Measurements from ENCODE around the gene TLE2. TPM values are rescaled to one million over a fixed set of nuclear protein-coding genes. Genes with fewer than 3 reads are reported as not detected.
A peak's percentile ranks its signal among the peaks of the same experiment; 100 is the strongest.

Gene TLE2
- total and polyA plus RNA-seq, 9 of the 15 experiments (the other 6 are each of a cell fraction or from before 2014, with no cell fraction given): 0.35 to 13.1 (median 6.2) TPM

DNA sequence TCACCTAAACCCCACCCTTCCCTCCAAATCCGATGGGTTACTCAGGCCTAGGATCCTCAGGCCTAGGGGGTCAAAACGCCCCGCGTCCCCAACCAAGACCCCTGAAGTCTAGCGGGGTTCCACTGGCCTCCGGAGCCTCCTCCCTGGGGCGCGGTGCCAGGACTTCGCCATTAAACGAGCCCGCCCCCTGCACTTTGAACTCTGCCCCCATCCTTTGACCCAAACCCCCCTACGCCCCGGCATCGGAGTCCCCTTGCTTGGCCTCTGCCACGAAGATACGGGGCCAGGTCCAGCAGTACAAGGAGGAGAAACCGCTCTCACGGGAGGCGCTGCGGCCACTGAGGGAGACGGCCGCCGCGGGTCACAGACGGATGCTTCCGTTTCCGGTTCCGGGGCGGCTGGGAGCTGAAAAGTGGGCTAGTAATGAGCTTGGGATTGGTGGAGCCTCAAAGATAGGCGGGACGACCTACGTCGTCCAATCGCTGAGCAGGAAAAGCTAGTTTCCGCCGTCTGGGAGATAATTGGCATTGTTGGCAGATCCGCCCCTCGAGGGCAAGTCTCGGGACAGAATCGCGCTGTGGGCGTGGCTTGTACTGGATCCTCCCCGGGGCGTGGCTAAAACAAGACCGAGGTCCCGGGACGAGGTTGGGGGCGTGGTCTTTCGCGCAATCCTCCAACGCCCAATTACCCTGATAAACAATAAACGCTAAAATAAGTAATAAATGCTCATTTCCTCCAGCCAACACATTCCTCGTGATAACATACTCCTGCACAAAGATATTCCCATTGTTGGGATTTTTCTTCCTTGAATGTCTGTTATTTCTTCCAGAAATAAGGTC lies 78.6 kb downstream of the TLE2 start (continued):
- TF ChIP-seq EGR1 (conservative IDR thresholded peaks at IDR 0.05) (peak; percentile 15), ZSCAN32 (CRISPR knock-in tag; IDR thresholded peaks at IDR 0.05) (peak; percentile 87), PPARD (CRISPR knock-in tag; IDR thresholded peaks at IDR 0.05) (no peak), FOXK2 (conservative IDR thresholded peaks at IDR 0.05 in 1 of 2, IDR thresholded peaks at IDR 0.05 in 1 of 2; ENCODE audit: low read depth in 2 of 2) (peak; percentile 57 to 87), HNRNPLL (IDR thresholded peaks at IDR 0.05; ENCODE audit: low read depth, low read length, poor library complexity, severe bottlenecking) (peak; percentile 66), SNRNP70 (optimal IDR thresholded peaks at IDR 0.05; ENCODE audit: low read depth, low read length) (no peak), POLR2G (IDR thresholded peaks at IDR 0.05; ENCODE audit: low read depth, low read length) (peak; percentile 99)
- TF ChIP-seq, protein P1, sequence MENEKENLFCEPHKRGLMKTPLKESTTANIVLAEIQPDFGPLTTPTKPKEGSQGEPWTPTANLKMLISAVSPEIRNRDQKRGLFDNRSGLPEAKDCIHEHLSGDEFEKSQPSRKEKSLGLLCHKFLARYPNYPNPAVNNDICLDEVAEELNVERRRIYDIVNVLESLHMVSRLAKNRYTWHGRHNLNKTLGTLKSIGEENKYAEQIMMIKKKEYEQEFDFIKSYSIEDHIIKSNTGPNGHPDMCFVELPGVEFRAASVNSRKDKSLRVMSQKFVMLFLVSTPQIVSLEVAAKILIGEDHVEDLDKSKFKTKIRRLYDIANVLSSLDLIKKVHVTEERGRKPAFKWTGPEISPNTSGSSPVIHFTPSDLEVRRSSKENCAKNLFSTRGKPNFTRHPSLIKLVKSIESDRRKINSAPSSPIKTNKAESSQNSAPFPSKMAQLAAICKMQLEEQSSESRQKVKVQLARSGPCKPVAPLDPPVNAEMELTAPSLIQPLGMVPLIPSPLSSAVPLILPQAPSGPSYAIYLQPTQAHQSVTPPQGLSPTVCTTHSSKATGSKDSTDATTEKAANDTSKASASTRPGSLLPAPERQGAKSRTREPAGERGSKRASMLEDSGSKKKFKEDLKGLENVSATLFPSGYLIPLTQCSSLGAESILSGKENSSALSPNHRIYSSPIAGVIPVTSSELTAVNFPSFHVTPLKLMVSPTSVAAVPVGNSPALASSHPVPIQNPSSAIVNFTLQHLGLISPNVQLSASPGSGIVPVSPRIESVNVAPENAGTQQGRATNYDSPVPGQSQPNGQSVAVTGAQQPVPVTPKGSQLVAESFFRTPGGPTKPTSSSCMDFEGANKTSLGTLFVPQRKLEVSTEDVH (IDR thresholded peaks at IDR 0.05; ENCODE audit: low read depth, partially characterized antibody): peak; percentile 75
- TF ChIP-seq, protein P2, sequence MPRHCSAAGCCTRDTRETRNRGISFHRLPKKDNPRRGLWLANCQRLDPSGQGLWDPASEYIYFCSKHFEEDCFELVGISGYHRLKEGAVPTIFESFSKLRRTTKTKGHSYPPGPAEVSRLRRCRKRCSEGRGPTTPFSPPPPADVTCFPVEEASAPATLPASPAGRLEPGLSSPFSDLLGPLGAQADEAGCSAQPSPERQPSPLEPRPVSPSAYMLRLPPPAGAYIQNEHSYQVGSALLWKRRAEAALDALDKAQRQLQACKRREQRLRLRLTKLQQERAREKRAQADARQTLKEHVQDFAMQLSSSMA (CRISPR knock-in tag; IDR thresholded peaks at IDR 0.05): peak; percentile 67; the same call in 1 of the 2 replicates
- TF ChIP-seq, protein P3, sequence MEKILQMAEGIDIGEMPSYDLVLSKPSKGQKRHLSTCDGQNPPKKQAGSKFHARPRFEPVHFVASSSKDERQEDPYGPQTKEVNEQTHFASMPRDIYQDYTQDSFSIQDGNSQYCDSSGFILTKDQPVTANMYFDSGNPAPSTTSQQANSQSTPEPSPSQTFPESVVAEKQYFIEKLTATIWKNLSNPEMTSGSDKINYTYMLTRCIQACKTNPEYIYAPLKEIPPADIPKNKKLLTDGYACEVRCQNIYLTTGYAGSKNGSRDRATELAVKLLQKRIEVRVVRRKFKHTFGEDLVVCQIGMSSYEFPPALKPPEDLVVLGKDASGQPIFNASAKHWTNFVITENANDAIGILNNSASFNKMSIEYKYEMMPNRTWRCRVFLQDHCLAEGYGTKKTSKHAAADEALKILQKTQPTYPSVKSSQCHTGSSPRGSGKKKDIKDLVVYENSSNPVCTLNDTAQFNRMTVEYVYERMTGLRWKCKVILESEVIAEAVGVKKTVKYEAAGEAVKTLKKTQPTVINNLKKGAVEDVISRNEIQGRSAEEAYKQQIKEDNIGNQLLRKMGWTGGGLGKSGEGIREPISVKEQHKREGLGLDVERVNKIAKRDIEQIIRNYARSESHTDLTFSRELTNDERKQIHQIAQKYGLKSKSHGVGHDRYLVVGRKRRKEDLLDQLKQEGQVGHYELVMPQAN (IDR thresholded peaks at IDR 0.05; ENCODE audit: borderline replicate concordance): peak; percentile 82; the same call in 1 of the 2 replicates
- TF ChIP-seq, protein P4, sequence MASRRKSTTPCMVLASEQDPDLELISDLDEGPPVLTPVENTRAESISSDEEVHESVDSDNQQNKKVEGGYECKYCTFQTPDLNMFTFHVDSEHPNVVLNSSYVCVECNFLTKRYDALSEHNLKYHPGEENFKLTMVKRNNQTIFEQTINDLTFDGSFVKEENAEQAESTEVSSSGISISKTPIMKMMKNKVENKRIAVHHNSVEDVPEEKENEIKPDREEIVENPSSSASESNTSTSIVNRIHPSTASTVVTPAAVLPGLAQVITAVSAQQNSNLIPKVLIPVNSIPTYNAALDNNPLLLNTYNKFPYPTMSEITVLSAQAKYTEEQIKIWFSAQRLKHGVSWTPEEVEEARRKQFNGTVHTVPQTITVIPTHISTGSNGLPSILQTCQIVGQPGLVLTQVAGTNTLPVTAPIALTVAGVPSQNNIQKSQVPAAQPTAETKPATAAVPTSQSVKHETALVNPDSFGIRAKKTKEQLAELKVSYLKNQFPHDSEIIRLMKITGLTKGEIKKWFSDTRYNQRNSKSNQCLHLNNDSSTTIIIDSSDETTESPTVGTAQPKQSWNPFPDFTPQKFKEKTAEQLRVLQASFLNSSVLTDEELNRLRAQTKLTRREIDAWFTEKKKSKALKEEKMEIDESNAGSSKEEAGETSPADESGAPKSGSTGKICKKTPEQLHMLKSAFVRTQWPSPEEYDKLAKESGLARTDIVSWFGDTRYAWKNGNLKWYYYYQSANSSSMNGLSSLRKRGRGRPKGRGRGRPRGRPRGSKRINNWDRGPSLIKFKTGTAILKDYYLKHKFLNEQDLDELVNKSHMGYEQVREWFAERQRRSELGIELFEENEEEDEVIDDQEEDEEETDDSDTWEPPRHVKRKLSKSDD (conservative IDR thresholded peaks at IDR 0.05; ENCODE audit: low read length): no peak
- TF ChIP-seq, protein P5, sequence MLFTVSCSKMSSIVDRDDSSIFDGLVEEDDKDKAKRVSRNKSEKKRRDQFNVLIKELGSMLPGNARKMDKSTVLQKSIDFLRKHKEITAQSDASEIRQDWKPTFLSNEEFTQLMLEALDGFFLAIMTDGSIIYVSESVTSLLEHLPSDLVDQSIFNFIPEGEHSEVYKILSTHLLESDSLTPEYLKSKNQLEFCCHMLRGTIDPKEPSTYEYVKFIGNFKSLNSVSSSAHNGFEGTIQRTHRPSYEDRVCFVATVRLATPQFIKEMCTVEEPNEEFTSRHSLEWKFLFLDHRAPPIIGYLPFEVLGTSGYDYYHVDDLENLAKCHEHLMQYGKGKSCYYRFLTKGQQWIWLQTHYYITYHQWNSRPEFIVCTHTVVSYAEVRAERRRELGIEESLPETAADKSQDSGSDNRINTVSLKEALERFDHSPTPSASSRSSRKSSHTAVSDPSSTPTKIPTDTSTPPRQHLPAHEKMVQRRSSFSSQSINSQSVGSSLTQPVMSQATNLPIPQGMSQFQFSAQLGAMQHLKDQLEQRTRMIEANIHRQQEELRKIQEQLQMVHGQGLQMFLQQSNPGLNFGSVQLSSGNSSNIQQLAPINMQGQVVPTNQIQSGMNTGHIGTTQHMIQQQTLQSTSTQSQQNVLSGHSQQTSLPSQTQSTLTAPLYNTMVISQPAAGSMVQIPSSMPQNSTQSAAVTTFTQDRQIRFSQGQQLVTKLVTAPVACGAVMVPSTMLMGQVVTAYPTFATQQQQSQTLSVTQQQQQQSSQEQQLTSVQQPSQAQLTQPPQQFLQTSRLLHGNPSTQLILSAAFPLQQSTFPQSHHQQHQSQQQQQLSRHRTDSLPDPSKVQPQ (CRISPR knock-in tag; IDR thresholded peaks at IDR 0.05; ENCODE audit: borderline replicate concordance): peak; percentile 66; the same call in 1 of the 2 replicates
- TF ChIP-seq, protein P6, sequence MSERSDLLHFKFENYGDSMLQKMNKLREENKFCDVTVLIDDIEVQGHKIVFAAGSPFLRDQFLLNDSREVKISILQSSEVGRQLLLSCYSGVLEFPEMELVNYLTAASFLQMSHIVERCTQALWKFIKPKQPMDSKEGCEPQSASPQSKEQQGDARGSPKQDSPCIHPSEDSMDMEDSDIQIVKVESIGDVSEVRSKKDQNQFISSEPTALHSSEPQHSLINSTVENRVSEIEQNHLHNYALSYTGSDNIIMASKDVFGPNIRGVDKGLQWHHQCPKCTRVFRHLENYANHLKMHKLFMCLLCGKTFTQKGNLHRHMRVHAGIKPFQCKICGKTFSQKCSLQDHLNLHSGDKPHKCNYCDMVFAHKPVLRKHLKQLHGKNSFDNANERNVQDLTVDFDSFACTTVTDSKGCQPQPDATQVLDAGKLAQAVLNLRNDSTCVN (CRISPR knock-in tag; IDR thresholded peaks at IDR 0.05): peak; percentile 81
